HepG2 (cell line): Measurements from ENCODE around the gene PTCD1. TPM values are rescaled to one million over a fixed set of nuclear protein-coding genes. Genes with fewer than 3 reads are reported as not detected.
A peak's percentile ranks its signal among the peaks of the same experiment; 100 is the strongest.

ENCODE experiments used
- CREB1 ChIP-seq, 2 experiments: fragments of 450-650 bp in 1 of 2; IDR thresholded peaks; 2 replicates each; pipeline ENCODE4 v1.6.1; 2016 to 2017; ENCODE audit warnings: control low read depth in 1 of 2, mild to moderate bottlenecking in 1 of 2, missing compliant biosample characterization in 1 of 2, missing genetic modification characterization in 1 of 2
- JARID2 ChIP-seq: sonication (generic); formaldehyde crosslinking; IDR thresholded peaks from 2 replicates; pipeline ENCODE4 v1.8.1; 2023; ENCODE audit warnings: missing genetic modification reagents, inconsistent platforms; ENCODE audit not compliant: insufficient replicate concordance
- MYC ChIP-seq: sonication (generic); formaldehyde crosslinking; IDR thresholded peaks from 2 replicates; pipeline ENCODE4 v1.9.0; 2021; ENCODE audit warnings: missing genetic modification reagents, borderline replicate concordance
- RBM39 ChIP-seq: fragments of 200-400 bp; formaldehyde crosslinking; IDR thresholded peaks from one replicate; pipeline ENCODE4 v1.6.1; 2018; ENCODE audit warnings: antibody characterized with exemption, mild to moderate bottlenecking, low read depth, low read length; ENCODE audit not compliant: poor library complexity, severe bottlenecking
- SMARCC2 ChIP-seq: fragments of 450-650 bp; IDR thresholded peaks from 2 replicates; pipeline ENCODE4 v1.6.1; 2017; ENCODE audit warnings: antibody characterized with exemption, mild to moderate bottlenecking
- SMC3 ChIP-seq: IDR thresholded peaks from 2 replicates; pipeline ENCODE4 v1.6.1; 2011; ENCODE audit warnings: low read length, improper control_type of control experiment
- SMYD3 ChIP-seq: sonication (generic); formaldehyde crosslinking; IDR thresholded peaks from 2 replicates; pipeline ENCODE4 v1.8.1; 2023; ENCODE audit warnings: mild to moderate bottlenecking, missing genetic modification reagents
- STAT5B ChIP-seq: sonication (generic); formaldehyde crosslinking; IDR thresholded peaks from 2 replicates; pipeline ENCODE4 v1.4.0; 2020; ENCODE audit warnings: missing genetic modification reagents
- ZBTB7B ChIP-seq: sonication (generic); formaldehyde crosslinking; IDR thresholded peaks from 2 replicates; pipeline ENCODE4 v1.4.0; 2020; ENCODE audit warnings: missing genetic modification reagents
- ZNF17 ChIP-seq: sonication (generic); formaldehyde crosslinking; IDR thresholded peaks from 2 replicates; pipeline ENCODE4 v1.5.0; 2020; ENCODE audit warnings: mild to moderate bottlenecking, missing genetic modification reagents
- ZNF20 ChIP-seq: sonication (generic); formaldehyde crosslinking; IDR thresholded peaks from 2 replicates; pipeline ENCODE4 v1.4.0; 2020; ENCODE audit warnings: mild to moderate bottlenecking, moderate library complexity, missing genetic modification reagents
- ZNF224 ChIP-seq: sonication (generic); formaldehyde crosslinking; IDR thresholded peaks from 2 replicates; pipeline ENCODE4 v1.5.0; 2020; ENCODE audit warnings: mild to moderate bottlenecking, missing genetic modification reagents
- ZNF235 ChIP-seq: sonication (generic); formaldehyde crosslinking; IDR thresholded peaks from 2 replicates; pipeline ENCODE4 v1.8.1; 2023; ENCODE audit warnings: mild to moderate bottlenecking, missing genetic modification reagents, borderline replicate concordance
- ZNF24 ChIP-seq: fragments of 450-650 bp; IDR thresholded peaks from 2 replicates; pipeline ENCODE4 v1.6.1; 2017; ENCODE audit warnings: antibody characterized with exemption, mild to moderate bottlenecking
- ZNF468 ChIP-seq: sonication (generic); formaldehyde crosslinking; IDR thresholded peaks from 2 replicates; pipeline ENCODE4 v1.8.0; 2022; ENCODE audit warnings: mild to moderate bottlenecking, moderate library complexity, missing genetic modification reagents
- ZNF776 ChIP-seq: sonication (generic); formaldehyde crosslinking; IDR thresholded peaks from 2 replicates; pipeline ENCODE4 v1.4.0; 2020; ENCODE audit warnings: mild to moderate bottlenecking, missing genetic modification reagents
- ZSCAN22 ChIP-seq: sonication (generic); formaldehyde crosslinking; IDR thresholded peaks from 2 replicates; pipeline ENCODE4 v1.4.0; 2020; ENCODE audit warnings: mild to moderate bottlenecking, missing genetic modification reagents
- polyA plus RNA-seq, 8 experiments: library from polyadenylated mRNA; depleted of rRNA in 3 of 8; stranded (reverse) in 7 of 8; unstranded in 1 of 8; fragments of >200 nt; fragmentation: Illumina TruSeq in 4 of 8; extraction: Trizol in 4 of 8; gene quantifications; 2 replicates each; pipeline versions ENCODE4 v1.2.1 to v1.2.3, GENCODE V29; 2011 to 2016; ENCODE audit warnings: low read depth in 4 of 8, missing spikeins in 1 of 8, mixed read lengths in 1 of 8; ENCODE audit not compliant: insufficient read depth in 1 of 8
- total RNA-seq, 5 experiments: library from RNA; depleted of rRNA; stranded (reverse); fragments of >200 nt; fragmentation: Illumina TruSeq; extraction: Trizol; gene quantifications; 2 replicates each; pipeline ENCODE4 v1.2.3, GENCODE V29; 2016; ENCODE audit warnings: low read depth in 1 of 5
- TF ChIP-seq, protein P1 (sequence below): sonication (generic); formaldehyde crosslinking; IDR thresholded peaks from 2 replicates; pipeline ENCODE4 v1.8.0; 2022; ENCODE audit warnings: missing genetic modification reagents, low read depth, mild to moderate bottlenecking, borderline replicate concordance
- TF ChIP-seq, protein P2 (sequence below): sonication (generic); formaldehyde crosslinking; IDR thresholded peaks from 2 replicates; pipeline ENCODE4 v1.5.1; 2020; ENCODE audit warnings: mild to moderate bottlenecking, moderate library complexity, missing genetic modification reagents
- TF ChIP-seq, protein P3 (sequence below): IDR thresholded peaks from 2 replicates; pipeline ENCODE4 v1.6.1; 2016; ENCODE audit warnings: low read depth, borderline replicate concordance
- TF ChIP-seq, protein P4 (sequence below): sonication (generic); formaldehyde crosslinking; IDR thresholded peaks from 2 replicates; pipeline ENCODE4 v1.8.0; 2022; ENCODE audit warnings: mild to moderate bottlenecking, missing genetic modification reagents
- TF ChIP-seq, protein P5 (sequence below): sonication (generic); formaldehyde crosslinking; IDR thresholded peaks from 2 replicates; pipeline ENCODE4 v1.4.0; 2020; ENCODE audit warnings: missing genetic modification reagents, borderline replicate concordance
- TF ChIP-seq, protein P6 (sequence below): fragments of 450-650 bp; IDR thresholded peaks from 2 replicates; pipeline ENCODE4 v1.6.1; 2017

PTCD1 gene
- total and polyA plus RNA-seq, 2 of the 13 experiments (the other 11 are each of a cell fraction or from before 2014, with no cell fraction given) = 3.0 to 8.4 TPM

DNA sequence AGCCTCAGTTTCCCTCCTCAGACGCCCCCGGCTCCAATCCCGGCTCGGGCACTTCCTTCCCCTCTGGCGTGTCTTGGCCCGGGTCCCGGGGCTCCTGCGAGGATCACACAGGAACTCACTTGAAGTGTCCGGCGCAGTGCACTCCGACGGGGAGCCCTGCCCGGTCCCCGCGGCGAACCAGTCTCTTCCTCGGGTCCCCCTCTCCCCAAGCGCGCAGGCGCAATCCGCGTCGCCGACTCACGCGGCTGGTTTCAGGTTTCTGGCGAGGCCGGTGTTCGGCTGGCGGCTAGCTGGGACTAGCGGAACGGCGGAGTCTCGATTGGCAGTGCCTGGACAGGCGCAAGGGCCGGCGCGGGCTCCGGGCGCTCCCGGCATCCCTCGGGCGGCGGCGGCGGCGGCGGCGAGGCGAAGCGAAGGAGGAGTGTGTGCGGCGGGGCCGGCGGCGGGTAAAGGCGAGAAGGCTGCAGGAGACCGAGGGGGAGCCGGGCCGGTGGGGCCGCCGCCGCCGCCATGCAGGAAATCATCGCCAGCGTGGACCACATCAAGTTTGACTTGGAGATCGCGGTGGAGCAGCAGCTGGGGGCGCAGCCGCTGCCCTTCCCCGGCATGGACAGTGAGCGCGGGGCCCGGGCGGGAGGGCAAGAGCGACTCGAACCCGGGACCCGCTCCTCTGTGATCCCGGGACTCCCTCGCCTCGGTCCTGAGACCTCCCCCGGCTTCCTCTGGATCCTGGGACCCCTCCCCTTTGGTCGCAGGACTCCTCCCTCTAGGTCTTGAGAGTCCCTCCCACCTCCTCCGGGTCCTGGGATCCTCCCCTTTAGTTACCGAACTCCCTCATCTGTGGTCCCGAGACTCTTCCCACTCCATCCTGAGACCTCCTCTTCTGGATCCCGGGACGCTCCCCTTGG lies at the start of gene PTCD1, which contains the start of gene CPSF4 (continued):
- TF ChIP-seq, protein P1, sequence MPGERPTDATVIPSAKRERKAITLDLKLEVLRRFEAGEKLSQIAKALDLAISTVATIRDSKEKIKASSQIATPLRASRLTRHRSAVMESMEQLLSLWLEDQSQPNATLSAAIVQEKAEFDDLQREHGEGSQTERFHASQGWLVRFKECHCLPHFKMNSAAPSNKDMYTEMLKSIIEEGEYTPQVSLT = 0 out of 2 replicates have a peak, but pooled peaks have one; percentile 36
- TF ChIP-seq SMYD3 (no peak), SMARCC2 (no peak), ZNF776 (CRISPR knock-in tag) (peak; percentile 95; the same call in 1 of the 2 replicates), SMC3 (no peak), JARID2 (CRISPR knock-in tag) (no peak), ZSCAN22 (CRISPR knock-in tag) (no peak), RBM39 (peak; percentile 87), MYC (CRISPR knock-in tag) (peak; percentile 93), ZNF235 (CRISPR knock-in tag) (peak; percentile 85; the same call in 1 of the 2 replicates), ZNF468 (CRISPR knock-in tag) (no peak), ZNF17 (CRISPR knock-in tag) (no peak), STAT5B (peak; percentile 66; the same call in 1 of the 2 replicates), CREB1 (IDR thresholded peaks at IDR 0.05) (peak; percentile 44; the same call in 1 of the 2 replicates), CREB1 (CRISPR knock-in tag; IDR thresholded peaks at IDR 0.05) (no peak), ZNF24 (no peak), ZBTB7B (CRISPR knock-in tag) (0 out of 2 replicates have a peak, but pooled peaks have one; percentile 23), ZNF224 (no peak), ZNF20 (CRISPR knock-in tag) (no peak)
- TF ChIP-seq, protein P2, sequence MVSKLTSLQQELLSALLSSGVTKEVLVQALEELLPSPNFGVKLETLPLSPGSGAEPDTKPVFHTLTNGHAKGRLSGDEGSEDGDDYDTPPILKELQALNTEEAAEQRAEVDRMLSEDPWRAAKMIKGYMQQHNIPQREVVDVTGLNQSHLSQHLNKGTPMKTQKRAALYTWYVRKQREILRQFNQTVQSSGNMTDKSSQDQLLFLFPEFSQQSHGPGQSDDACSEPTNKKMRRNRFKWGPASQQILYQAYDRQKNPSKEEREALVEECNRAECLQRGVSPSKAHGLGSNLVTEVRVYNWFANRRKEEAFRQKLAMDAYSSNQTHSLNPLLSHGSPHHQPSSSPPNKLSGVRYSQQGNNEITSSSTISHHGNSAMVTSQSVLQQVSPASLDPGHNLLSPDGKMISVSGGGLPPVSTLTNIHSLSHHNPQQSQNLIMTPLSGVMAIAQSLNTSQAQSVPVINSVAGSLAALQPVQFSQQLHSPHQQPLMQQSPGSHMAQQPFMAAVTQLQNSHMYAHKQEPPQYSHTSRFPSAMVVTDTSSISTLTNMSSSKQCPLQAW = peak; percentile 75
- TF ChIP-seq, protein P3, sequence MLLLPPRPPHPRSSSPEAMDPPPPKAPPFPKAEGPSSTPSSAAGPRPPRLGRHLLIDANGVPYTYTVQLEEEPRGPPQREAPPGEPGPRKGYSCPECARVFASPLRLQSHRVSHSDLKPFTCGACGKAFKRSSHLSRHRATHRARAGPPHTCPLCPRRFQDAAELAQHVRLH (CRISPR knock-in tag) = no peak; the same call in 1 of the 2 replicates
- TF ChIP-seq, protein P4, sequence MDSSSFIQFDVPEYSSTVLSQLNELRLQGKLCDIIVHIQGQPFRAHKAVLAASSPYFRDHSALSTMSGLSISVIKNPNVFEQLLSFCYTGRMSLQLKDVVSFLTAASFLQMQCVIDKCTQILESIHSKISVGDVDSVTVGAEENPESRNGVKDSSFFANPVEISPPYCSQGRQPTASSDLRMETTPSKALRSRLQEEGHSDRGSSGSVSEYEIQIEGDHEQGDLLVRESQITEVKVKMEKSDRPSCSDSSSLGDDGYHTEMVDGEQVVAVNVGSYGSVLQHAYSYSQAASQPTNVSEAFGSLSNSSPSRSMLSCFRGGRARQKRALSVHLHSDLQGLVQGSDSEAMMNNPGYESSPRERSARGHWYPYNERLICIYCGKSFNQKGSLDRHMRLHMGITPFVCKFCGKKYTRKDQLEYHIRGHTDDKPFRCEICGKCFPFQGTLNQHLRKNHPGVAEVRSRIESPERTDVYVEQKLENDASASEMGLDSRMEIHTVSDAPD = no peak
- TF ChIP-seq, protein P5, sequence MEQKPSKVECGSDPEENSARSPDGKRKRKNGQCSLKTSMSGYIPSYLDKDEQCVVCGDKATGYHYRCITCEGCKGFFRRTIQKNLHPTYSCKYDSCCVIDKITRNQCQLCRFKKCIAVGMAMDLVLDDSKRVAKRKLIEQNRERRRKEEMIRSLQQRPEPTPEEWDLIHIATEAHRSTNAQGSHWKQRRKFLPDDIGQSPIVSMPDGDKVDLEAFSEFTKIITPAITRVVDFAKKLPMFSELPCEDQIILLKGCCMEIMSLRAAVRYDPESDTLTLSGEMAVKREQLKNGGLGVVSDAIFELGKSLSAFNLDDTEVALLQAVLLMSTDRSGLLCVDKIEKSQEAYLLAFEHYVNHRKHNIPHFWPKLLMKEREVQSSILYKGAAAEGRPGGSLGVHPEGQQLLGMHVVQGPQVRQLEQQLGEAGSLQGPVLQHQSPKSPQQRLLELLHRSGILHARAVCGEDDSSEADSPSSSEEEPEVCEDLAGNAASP (CRISPR knock-in tag) = no peak
- TF ChIP-seq, protein P6, sequence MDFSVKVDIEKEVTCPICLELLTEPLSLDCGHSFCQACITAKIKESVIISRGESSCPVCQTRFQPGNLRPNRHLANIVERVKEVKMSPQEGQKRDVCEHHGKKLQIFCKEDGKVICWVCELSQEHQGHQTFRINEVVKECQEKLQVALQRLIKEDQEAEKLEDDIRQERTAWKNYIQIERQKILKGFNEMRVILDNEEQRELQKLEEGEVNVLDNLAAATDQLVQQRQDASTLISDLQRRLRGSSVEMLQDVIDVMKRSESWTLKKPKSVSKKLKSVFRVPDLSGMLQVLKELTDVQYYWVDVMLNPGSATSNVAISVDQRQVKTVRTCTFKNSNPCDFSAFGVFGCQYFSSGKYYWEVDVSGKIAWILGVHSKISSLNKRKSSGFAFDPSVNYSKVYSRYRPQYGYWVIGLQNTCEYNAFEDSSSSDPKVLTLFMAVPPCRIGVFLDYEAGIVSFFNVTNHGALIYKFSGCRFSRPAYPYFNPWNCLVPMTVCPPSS = no peak
